Measurements from ENCODE around the gene LOXL3.

GRCh38 chr2:74552914-74553811, 579 bp downstream of the LOXL3 start:
- TF ChIP-seq SCRT2 (tag by site-specific recombination; IDR thresholded peaks at IDR 0.05) (no peak), CTCF (tag by site-specific recombination; IDR thresholded peaks at IDR 0.05) (no peak), ZNF664 (tag by site-specific recombination; IDR thresholded peaks at IDR 0.05) (no peak)
